Stimulated activated CD8-positive, alpha-beta memory T cell treated with anti-CD3 and anti-CD28 coated beads, Interleukin-4, amount 100 ng/mL, for 4 hours (primary cell): ENCODE results near the gene DCC.

Experiments used
- DNase-seq, 2 donors: peaks; one replicate each; pipeline ENCODE4 v3.0.0-alpha.2; 2020; ENCODE audit warnings: low read depth in 2 of 2, low spot score in 1 of 2

Gene DCC

GRCh38 chr18:52781113-52781512 is 441.1 kb downstream of the DCC start:
- no peak for DNase-seq

GRCh38 chr18:52791321-52791720 is 451.3 kb downstream of the DCC start:
- no peak for DNase-seq

- no peak for DNase-seq
Measured at GRCh38 chr18:52812834-52813233, 472.8 kb downstream of the DCC start.

GRCh38 chr18:52813635-52814416 is 473.8 kb downstream of the DCC start:
- DNase-seq: no peak

- DNase-seq: no peak
Measured at GRCh38 chr18:52815651-52816050, 475.7 kb downstream of the DCC start.

GRCh38 chr18:52816121-52816520 is 476.1 kb downstream of the DCC start:
- no peak for DNase-seq

- DNase-seq: no peak
Measured at GRCh38 chr18:52822160-52822559, 482.2 kb downstream of the DCC start.

- no peak for DNase-seq
Measured at GRCh38 chr18:52824126-52824525, 484.1 kb downstream of the DCC start.

GRCh38 chr18:52826994-52827393 is 487.0 kb downstream of the DCC start:
- no peak for DNase-seq

GRCh38 chr18:52829320-52829719 is 489.3 kb downstream of the DCC start:
- DNase-seq: no peak

- DNase-seq: no peak
Measured at GRCh38 chr18:52829876-52830405, 489.9 kb downstream of the DCC start.

GRCh38 chr18:52844323-52844722 is 504.3 kb downstream of the DCC start:
- DNase-seq: no peak

GRCh38 chr18:52845036-52845435 is 505.0 kb downstream of the DCC start:
- DNase-seq: no peak

GRCh38 chr18:52850031-52850560 is 510.1 kb downstream of the DCC start:
- no peak for DNase-seq

- no peak for DNase-seq
Measured at GRCh38 chr18:52861558-52861957, 521.6 kb downstream of the DCC start.

GRCh38 chr18:52869349-52869923 is 529.4 kb downstream of the DCC start:
- DNase-seq: no peak

GRCh38 chr18:52869942-52870907 is 530.2 kb downstream of the DCC start:
- DNase-seq: no peak

GRCh38 chr18:52874774-52875173 is 534.8 kb downstream of the DCC start:
- DNase-seq: no peak

- no peak for DNase-seq
Measured at GRCh38 chr18:52875725-52876124, 535.7 kb downstream of the DCC start.

GRCh38 chr18:52888014-52888413 is 548.0 kb downstream of the DCC start:
- DNase-seq: no peak

- no peak for DNase-seq
Measured at GRCh38 chr18:52894801-52895200, 554.8 kb downstream of the DCC start.
